ENCODE measurements around the gene TBC1D13. TPM values are rescaled to one million over a fixed set of nuclear protein-coding genes. Genes with fewer than 3 reads are reported as not detected.
A peak's percentile ranks its signal among the peaks of the same experiment; 100 is the strongest.

The TBC1D13 gene
- total and polyA plus RNA-seq, 9 of the 15 experiments (the other 6 are each of a cell fraction or from before 2014, with no cell fraction given) = 2.3 to 28.7 (median 11.4) TPM

DNA sequence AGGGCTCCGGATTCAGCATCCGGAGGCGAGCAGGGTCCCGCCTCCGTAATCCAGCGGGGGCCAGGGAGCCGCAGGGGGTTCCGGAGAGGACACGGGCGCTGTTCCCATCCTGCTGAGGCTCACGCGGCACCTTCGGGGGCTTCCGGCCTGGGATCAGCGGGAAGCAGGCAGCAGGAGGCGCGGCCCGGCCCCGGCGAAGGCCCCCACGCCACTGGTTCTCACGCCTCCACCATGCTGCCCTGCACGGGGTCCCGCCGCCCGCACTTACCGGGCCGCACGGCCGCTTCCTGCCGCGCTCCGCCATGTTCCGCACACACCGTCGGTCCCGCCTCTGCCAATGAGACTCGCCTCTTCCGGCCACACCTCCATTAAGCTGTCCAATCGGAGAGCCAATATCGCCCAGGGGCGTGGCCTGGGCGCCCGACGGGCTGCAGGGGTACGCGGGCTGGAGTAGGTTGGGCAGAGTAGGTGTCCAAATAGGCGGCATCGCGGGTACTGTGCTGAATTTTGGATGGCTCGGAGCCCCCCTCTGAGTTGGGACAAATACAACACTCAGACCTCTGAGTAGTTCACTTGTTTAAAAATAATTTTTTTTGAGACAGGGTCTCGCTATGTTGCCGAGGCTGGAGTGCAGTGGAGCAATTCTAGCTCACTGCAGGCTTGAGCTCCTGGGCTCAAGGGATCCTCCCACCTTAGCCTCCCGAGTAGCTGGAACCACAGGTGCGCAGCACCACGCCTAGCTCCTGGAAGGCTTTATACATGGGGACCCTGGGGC is 42.6 kb downstream of the TBC1D13 start, which contains the start of gene SPOUT1 (continued):
- TF ChIP-seq KDM5B (IDR thresholded peaks at IDR 0.05; ENCODE audit: insufficient replicate concordance, low read depth, low read length) = peak; percentile 84
- TF ChIP-seq, protein P1, sequence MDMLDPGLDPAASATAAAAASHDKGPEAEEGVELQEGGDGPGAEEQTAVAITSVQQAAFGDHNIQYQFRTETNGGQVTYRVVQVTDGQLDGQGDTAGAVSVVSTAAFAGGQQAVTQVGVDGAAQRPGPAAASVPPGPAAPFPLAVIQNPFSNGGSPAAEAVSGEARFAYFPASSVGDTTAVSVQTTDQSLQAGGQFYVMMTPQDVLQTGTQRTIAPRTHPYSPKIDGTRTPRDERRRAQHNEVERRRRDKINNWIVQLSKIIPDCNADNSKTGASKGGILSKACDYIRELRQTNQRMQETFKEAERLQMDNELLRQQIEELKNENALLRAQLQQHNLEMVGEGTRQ (CRISPR knock-in tag; IDR thresholded peaks at IDR 0.05) = 0 out of 2 replicates have a peak, but pooled peaks have one; percentile 27
- TF ChIP-seq ZNF586 (CRISPR knock-in tag; conservative IDR thresholded peaks at IDR 0.05) = no peak
- TF ChIP-seq, protein P2, sequence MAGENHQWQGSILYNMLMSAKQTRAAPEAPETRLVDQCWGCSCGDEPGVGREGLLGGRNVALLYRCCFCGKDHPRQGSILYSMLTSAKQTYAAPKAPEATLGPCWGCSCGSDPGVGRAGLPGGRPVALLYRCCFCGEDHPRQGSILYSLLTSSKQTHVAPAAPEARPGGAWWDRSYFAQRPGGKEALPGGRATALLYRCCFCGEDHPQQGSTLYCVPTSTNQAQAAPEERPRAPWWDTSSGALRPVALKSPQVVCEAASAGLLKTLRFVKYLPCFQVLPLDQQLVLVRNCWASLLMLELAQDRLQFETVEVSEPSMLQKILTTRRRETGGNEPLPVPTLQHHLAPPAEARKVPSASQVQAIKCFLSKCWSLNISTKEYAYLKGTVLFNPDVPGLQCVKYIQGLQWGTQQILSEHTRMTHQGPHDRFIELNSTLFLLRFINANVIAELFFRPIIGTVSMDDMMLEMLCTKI (IDR thresholded peaks at IDR 0.05; ENCODE audit: partially characterized antibody) = no peak
- TF ChIP-seq ZBTB17 (CRISPR knock-in tag; IDR thresholded peaks at IDR 0.05) = no peak
- no peak for TF ChIP-seq NFE2 (IDR thresholded peaks at IDR 0.05; ENCODE audit: low read depth)
- TF ChIP-seq NFATC3 (IDR thresholded peaks at IDR 0.05) = no peak
- no peak for TF ChIP-seq NFIC (IDR thresholded peaks at IDR 0.05)
- no peak for TF ChIP-seq MTA3 (IDR thresholded peaks at IDR 0.05; ENCODE audit: borderline replicate concordance)
- TF ChIP-seq, protein P3, sequence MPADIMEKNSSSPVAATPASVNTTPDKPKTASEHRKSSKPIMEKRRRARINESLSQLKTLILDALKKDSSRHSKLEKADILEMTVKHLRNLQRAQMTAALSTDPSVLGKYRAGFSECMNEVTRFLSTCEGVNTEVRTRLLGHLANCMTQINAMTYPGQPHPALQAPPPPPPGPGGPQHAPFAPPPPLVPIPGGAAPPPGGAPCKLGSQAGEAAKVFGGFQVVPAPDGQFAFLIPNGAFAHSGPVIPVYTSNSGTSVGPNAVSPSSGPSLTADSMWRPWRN (IDR thresholded peaks at IDR 0.05; ENCODE audit: low read depth) = no peak
- TF ChIP-seq ZNF347 (CRISPR knock-in tag; IDR thresholded peaks at IDR 0.05; ENCODE audit: low read depth) = no peak
- no peak for TF ChIP-seq SMAD2 (IDR thresholded peaks at IDR 0.05; ENCODE audit: low read depth, low read length)
- no peak for TF ChIP-seq NFIX (CRISPR knock-in tag; IDR thresholded peaks at IDR 0.05; ENCODE audit: low read depth)
- TF ChIP-seq ZNF696 (CRISPR knock-in tag; conservative IDR thresholded peaks at IDR 0.05) = no peak
- TF ChIP-seq SIN3A (IDR thresholded peaks at IDR 0.05; ENCODE audit: borderline replicate concordance in 2 of 2, control insufficient read depth in 1 of 2, low read depth in 2 of 2, low read length in 2 of 2) = peak; percentile 71 to 91; a peak in 3 of 4 replicates
- no peak for TF ChIP-seq ZNF197 (CRISPR knock-in tag; IDR thresholded peaks at IDR 0.05; ENCODE audit: low read depth)
- peak; percentile 35; the same call in 1 of the 2 replicates for TF ChIP-seq PHB (CRISPR knock-in tag; IDR thresholded peaks at IDR 0.05)
- no peak for TF ChIP-seq NR1H2 (CRISPR knock-in tag; IDR thresholded peaks at IDR 0.05)
- TF ChIP-seq CEBPB (tag; IDR thresholded peaks at IDR 0.05) = no peak
- no peak for TF ChIP-seq ZNF124 (CRISPR knock-in tag; IDR thresholded peaks at IDR 0.05)
- 0 out of 2 replicates have a peak, but pooled peaks have one; percentile 13 for TF ChIP-seq PML (IDR thresholded peaks at IDR 0.05; ENCODE audit: low read length)
- TF ChIP-seq HNRNPLL (IDR thresholded peaks at IDR 0.05; ENCODE audit: low read depth, low read length, poor library complexity, severe bottlenecking) = peak; percentile 79
- peak; percentile 52; the same call in 1 of the 2 replicates for TF ChIP-seq EGR1 (conservative IDR thresholded peaks at IDR 0.05)
- TF ChIP-seq, protein P4, sequence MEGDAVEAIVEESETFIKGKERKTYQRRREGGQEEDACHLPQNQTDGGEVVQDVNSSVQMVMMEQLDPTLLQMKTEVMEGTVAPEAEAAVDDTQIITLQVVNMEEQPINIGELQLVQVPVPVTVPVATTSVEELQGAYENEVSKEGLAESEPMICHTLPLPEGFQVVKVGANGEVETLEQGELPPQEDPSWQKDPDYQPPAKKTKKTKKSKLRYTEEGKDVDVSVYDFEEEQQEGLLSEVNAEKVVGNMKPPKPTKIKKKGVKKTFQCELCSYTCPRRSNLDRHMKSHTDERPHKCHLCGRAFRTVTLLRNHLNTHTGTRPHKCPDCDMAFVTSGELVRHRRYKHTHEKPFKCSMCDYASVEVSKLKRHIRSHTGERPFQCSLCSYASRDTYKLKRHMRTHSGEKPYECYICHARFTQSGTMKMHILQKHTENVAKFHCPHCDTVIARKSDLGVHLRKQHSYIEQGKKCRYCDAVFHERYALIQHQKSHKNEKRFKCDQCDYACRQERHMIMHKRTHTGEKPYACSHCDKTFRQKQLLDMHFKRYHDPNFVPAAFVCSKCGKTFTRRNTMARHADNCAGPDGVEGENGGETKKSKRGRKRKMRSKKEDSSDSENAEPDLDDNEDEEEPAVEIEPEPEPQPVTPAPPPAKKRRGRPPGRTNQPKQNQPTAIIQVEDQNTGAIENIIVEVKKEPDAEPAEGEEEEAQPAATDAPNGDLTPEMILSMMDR (IDR thresholded peaks at IDR 0.05 in 2 of 3, conservative IDR thresholded peaks at IDR 0.05 in 1 of 3; ENCODE audit: insufficient read depth in 2 of 3, low read depth in 1 of 3, low read length in 3 of 3) = no peak
- TF ChIP-seq BCL6 (CRISPR knock-in tag; IDR thresholded peaks at IDR 0.05) = no peak
